SJCRH30 (cell line): ENCODE results near the gene LAMB1. TPM values are rescaled to one million over a fixed set of nuclear protein-coding genes. Genes with fewer than 3 reads are reported as not detected.

Experiments used
- total RNA-seq: library from RNA; depleted of rRNA; stranded (reverse); fragments of >200 nt; shearing (Covaris generic); gene quantifications from 2 replicates; pipeline ENCODE4 v1.2.3, GENCODE V29; 2014; rRNA removed

The LAMB1 gene
- total RNA-seq, 1 experiment from 2014 or later: 106 TPM

Other genes starting within 250 kb of the LAMB1 start
- gene SLC26A3, start 199.9 kb downstream of the LAMB1 start, total RNA-seq: not detected in 2 replicates
- gene DLD, start 112.0 kb downstream of the LAMB1 start, total RNA-seq: 113 and 151 TPM in 2 replicates
- not detected in 2 replicates for gene LAMB4, start 127.2 kb upstream of the LAMB1 start, total RNA-seq